Measurements from ENCODE around the gene WTAP. TPM values are rescaled to one million over a fixed set of nuclear protein-coding genes. Genes with fewer than 3 reads are reported as not detected.
A peak's percentile ranks its signal among the peaks of the same experiment; 100 is the strongest.

The WTAP gene
- total RNA-seq, 1 experiment from 2014 or later: 44.7 TPM

DNA sequence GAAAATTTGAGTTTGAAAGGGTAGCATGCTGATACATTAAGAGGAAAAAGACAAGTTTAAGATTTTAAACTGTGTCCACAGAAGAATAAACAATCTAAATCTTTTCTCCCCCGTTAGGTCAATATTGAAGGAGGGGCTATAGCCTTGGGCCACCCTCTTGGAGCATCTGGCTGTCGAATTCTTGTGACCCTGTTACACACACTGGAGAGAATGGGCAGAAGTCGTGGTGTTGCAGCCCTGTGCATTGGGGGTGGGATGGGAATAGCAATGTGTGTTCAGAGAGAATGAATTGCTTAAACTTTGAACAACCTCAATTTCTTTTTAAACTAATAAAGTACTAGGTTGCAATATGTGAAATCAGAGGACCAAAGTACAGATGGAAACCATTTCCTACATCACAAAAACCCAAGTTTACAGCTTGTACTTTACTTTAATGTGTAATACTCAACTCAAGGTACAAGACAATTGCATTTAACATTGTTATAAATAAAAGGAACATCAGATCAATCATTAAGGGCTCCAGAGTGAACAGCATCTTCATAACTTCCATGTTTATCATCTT, 51.3 kb downstream of the WTAP start:
- H3K4me3 ChIP-seq: no peak overlapping the region
- ChIA-PET POLR2A (ENCODE audit: unreplicated experiment) (interaction anchor here (0.6 to 0.7 kb wide), 2 partner anchors 11 to 84 kb away, joined by 3 to 5 read pairs; partner anchors contain the start of gene TCP1), CTCF (no interaction called here)
- peaks cover 39% of the 10 kb centered on the region for H3K36me3 ChIP-seq (ENCODE audit: low read depth)
- no peak overlapping the region for H2AFZ ChIP-seq
- no peaks in the 10 kb centered on the region for H3K9me2 ChIP-seq (ENCODE audit: insufficient read depth)
- H3K79me2 ChIP-seq (ENCODE audit: low read depth): peaks cover 4% of the 10 kb centered on the region; the same call in 1 of the 2 replicates
- intact Hi-C loops (cut with micrococcal nuclease; ENCODE audit: unreplicated experiment): no loop called here
- DNase-seq: no peak
- no peak overlapping the region for H3K27ac ChIP-seq
- no peaks in the 10 kb centered on the region for H3K4me1 ChIP-seq (replicated peaks; ENCODE audit: insufficient read depth)
- H3K9me3 ChIP-seq (ENCODE audit: insufficient read depth, low read depth): no peaks in the 10 kb centered on the region
- TSS peak; percentile 14 for BruUV-seq (replicated peaks)
- H3K4me2 ChIP-seq: no peak overlapping the region
- TF ChIP-seq, protein P1, sequence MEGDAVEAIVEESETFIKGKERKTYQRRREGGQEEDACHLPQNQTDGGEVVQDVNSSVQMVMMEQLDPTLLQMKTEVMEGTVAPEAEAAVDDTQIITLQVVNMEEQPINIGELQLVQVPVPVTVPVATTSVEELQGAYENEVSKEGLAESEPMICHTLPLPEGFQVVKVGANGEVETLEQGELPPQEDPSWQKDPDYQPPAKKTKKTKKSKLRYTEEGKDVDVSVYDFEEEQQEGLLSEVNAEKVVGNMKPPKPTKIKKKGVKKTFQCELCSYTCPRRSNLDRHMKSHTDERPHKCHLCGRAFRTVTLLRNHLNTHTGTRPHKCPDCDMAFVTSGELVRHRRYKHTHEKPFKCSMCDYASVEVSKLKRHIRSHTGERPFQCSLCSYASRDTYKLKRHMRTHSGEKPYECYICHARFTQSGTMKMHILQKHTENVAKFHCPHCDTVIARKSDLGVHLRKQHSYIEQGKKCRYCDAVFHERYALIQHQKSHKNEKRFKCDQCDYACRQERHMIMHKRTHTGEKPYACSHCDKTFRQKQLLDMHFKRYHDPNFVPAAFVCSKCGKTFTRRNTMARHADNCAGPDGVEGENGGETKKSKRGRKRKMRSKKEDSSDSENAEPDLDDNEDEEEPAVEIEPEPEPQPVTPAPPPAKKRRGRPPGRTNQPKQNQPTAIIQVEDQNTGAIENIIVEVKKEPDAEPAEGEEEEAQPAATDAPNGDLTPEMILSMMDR (conservative IDR thresholded peaks at IDR 0.05): no peak
- TF ChIP-seq EZH2 (IDR thresholded peaks at IDR 0.05; ENCODE audit: low read depth): no peak
- H4K20me1 ChIP-seq (ENCODE audit: insufficient read depth): peaks cover 30% of the 10 kb centered on the region
- peaks cover 55% of the 10 kb centered on the region for H3F3A ChIP-seq (ENCODE audit: insufficient read depth, low read depth)
- no peaks in the 10 kb centered on the region for H3K27me3 ChIP-seq (ENCODE audit: insufficient read depth, low read depth)

DNA sequence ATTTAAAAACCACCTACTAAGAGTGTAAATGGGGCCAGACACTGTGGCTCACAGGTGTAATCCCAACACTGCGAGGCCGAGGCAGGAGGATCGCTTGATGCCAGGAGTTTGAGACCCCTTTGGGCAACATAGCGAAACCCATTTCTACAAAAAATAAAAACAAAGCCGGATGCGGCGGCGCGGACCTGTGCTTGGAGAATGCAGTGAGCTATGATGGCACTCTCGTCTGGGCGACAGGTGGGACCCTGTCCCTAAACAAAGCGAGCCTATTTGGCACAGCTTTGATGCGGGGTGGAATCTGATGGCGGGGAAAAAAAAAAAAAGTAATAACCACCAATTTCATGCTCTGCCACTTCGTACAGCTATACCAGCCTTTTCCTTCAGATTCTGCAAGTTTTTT, 61.0 kb downstream of the WTAP start:
- H2AFZ ChIP-seq: no peak overlapping the region
- BruUV-seq (replicated peaks): no TSS peak
- H3K4me2 ChIP-seq: peak overlapping the region; percentile 78
- peaks cover 88% of the 10 kb centered on the region for H3K79me2 ChIP-seq (ENCODE audit: low read depth)
- peak overlapping the region; percentile 86 for H3K4me3 ChIP-seq
- H3K27me3 ChIP-seq (ENCODE audit: insufficient read depth, low read depth): no peaks in the 10 kb centered on the region
- intact Hi-C loops (cut with micrococcal nuclease; ENCODE audit: unreplicated experiment): loop anchor here (2.0 to 10.0 kb wide), 2 partner anchors 25 to 187 kb away; partner anchors contain the start of gene ACAT2
- H3K36me3 ChIP-seq (ENCODE audit: low read depth): peaks cover 43% of the 10 kb centered on the region
- no peaks in the 10 kb centered on the region for H3K9me3 ChIP-seq (ENCODE audit: insufficient read depth, low read depth)
- ChIA-PET POLR2A (ENCODE audit: unreplicated experiment) (interaction anchor here (0.6 kb wide), 1 partner anchor 10 kb away, joined by 5 read pairs; no protein-coding TSS in a partner anchor), CTCF (no interaction called here)
- TF ChIP-seq, protein P1 (conservative IDR thresholded peaks at IDR 0.05): no peak
- no peak for TF ChIP-seq EZH2 (IDR thresholded peaks at IDR 0.05; ENCODE audit: low read depth)
- no peaks in the 10 kb centered on the region for H3K9me2 ChIP-seq (ENCODE audit: insufficient read depth)
- peaks cover 18% of the 10 kb centered on the region; the same call in 1 of the 2 replicates for H3F3A ChIP-seq (ENCODE audit: insufficient read depth, low read depth)
- H3K4me1 ChIP-seq (replicated peaks; ENCODE audit: insufficient read depth): peaks cover 25% of the 10 kb centered on the region
- DNase-seq: no peak
- no peak overlapping the region for H3K27ac ChIP-seq
- peaks cover 50% of the 10 kb centered on the region for H4K20me1 ChIP-seq (ENCODE audit: insufficient read depth)

DNA sequence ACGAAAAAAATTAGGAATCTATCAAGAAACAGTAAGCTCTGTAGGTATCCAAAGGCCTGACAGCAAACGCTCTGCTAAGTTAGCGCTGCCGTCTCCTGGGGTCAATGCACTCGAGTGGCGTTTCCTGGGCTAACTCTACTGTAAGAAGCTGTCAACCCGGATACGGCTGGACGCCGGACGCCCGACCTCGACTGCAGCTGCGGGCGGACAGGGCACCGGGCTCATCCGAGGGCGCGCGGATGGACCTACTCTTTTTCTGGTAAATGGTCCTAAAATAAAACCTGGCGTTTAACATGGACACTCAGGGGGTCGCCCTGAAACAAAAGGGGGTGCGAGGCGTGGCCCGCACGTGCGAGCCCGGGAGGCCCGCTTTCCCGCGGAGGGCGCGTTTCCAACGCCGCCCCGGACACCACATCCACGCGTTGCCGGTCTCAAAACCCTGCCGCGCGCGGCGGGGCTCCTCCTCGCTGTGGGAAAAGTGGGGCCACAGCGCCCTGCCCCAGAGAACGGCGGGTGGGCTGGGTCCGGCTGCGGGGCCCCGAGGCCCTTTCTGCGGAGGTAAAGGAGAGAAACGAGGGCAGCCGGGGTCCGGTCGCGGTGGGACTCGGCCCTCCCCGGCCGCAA, 61.6 kb downstream of the WTAP start:
- peaks cover 45% of the 10 kb centered on the region for H4K20me1 ChIP-seq (ENCODE audit: insufficient read depth)
- CTCF ChIA-PET: no interaction called here
- no peak for TF ChIP-seq EZH2 (IDR thresholded peaks at IDR 0.05; ENCODE audit: low read depth)
- TF ChIP-seq, protein P1 (conservative IDR thresholded peaks at IDR 0.05): no peak
- H3K27ac ChIP-seq: peak overlapping the region; percentile 45
- intact Hi-C loops (cut with micrococcal nuclease; ENCODE audit: unreplicated experiment): loop anchor here (1.0 to 10.0 kb wide), 3 partner anchors 26 to 186 kb away; partner anchors contain the start of genes ACAT2 and SOD2
- DNase-seq: peak in 1 of 2 experiments; percentile 7
- H3K4me2 ChIP-seq: peak overlapping the region; percentile 78
- no peaks in the 10 kb centered on the region for H3K9me3 ChIP-seq (ENCODE audit: insufficient read depth, low read depth)
- no peaks in the 10 kb centered on the region for H3K9me2 ChIP-seq (ENCODE audit: insufficient read depth)
- peak overlapping the region; percentile 76 for H2AFZ ChIP-seq
- BruUV-seq (replicated peaks): TSS peak; percentile 60
- peaks cover 87% of the 10 kb centered on the region for H3K79me2 ChIP-seq (ENCODE audit: low read depth)
- peaks cover 17% of the 10 kb centered on the region for H3F3A ChIP-seq (ENCODE audit: insufficient read depth, low read depth)
- H3K36me3 ChIP-seq (ENCODE audit: low read depth): peaks cover 38% of the 10 kb centered on the region
- peak overlapping the region; percentile 86 for H3K4me3 ChIP-seq
- POLR2A ChIA-PET (ENCODE audit: unreplicated experiment): interaction anchor here (0.6 kb wide), 1 partner anchor 10 kb away, joined by 5 read pairs; no protein-coding TSS in a partner anchor
- H3K4me1 ChIP-seq (replicated peaks; ENCODE audit: insufficient read depth): peaks cover 25% of the 10 kb centered on the region
- no peaks in the 10 kb centered on the region for H3K27me3 ChIP-seq (ENCODE audit: insufficient read depth, low read depth)
